Measurements from ENCODE around the gene ZBTB20. TPM values are rescaled to one million over a fixed set of nuclear protein-coding genes. Genes with fewer than 3 reads are reported as not detected.

ZBTB20 gene
- polyA plus RNA-seq, 1 of the 3 experiments (the other 2 are of a cell fraction) = 0.43 TPM

GRCh38 chr3:114362815-114363214 is 784.3 kb downstream of the ZBTB20 start:
- 0 out of 4 replicates have a peak overlapping the region, but pooled peaks of 1 of the 2 experiments have one; percentile 58 for H3K27ac ChIP-seq (ENCODE audit: low read depth in 2 of 2, low read length in 1 of 2)
- H3K36me3 ChIP-seq (replicated peaks in 1 of 2; ENCODE audit: control insufficient read depth in 1 of 2, insufficient read depth in 2 of 2, low read length in 1 of 2) = no peaks in the 10 kb centered on the region
- no peaks in the 10 kb centered on the region for H3K79me2 ChIP-seq (ENCODE audit: insufficient read depth)
- 76% methylated on average over 1 of the region's 1 CpG for WGBS (ENCODE audit: low lambda C conversion rate)
- H3K9me3 ChIP-seq = no peaks in the 10 kb centered on the region
- TF ChIP-seq RAD21 (IDR thresholded peaks at IDR 0.05; ENCODE audit: low read length) (peak; percentile 68), CTCF (IDR thresholded peaks at IDR 0.05) (peak; percentile 66), USF2 (IDR thresholded peaks at IDR 0.05; ENCODE audit: borderline replicate concordance, low read depth, low read length) (no peak), SMC3 (IDR thresholded peaks at IDR 0.05; ENCODE audit: low read depth, low read length) (peak; percentile 34; the same call in 1 of the 2 replicates)
- peaks cover 10% of the 10 kb centered on the region for H3F3A ChIP-seq (replicated peaks; ENCODE audit: insufficient read depth)
- DNase-seq = peak; percentile 31
- H3K9me2 ChIP-seq = no peaks in the 10 kb centered on the region
- H3K4me2 ChIP-seq = no peak overlapping the region
- H3K4me3 ChIP-seq (ENCODE audit: low read depth in 2 of 2, low read length in 1 of 2) = no peak overlapping the region
- ChIA-PET CTCF (interaction anchor here (0.6 to 4.9 kb wide), 25 partner anchors 11 to 1470 kb away, joined by 3 to 37 read pairs (median 4); no protein-coding TSS in a partner anchor), POLR2A (no interaction called here)
- H3K27me3 ChIP-seq (ENCODE audit: insufficient read depth) = no peaks in the 10 kb centered on the region
- H4K20me1 ChIP-seq (ENCODE audit: insufficient read depth) = 0 out of 2 replicates have a peak, but pooled peaks cover 4% of the 10 kb centered on the region
- H3K4me1 ChIP-seq (ENCODE audit: control insufficient read depth in 1 of 2, insufficient read depth in 2 of 2, low read depth in 1 of 2, low read length in 1 of 2) = peaks cover 0 to 11% of the 10 kb centered on the region in 2 experiments; a peak in 1 of 4 replicates
- no peak overlapping the region for H2AFZ ChIP-seq (ENCODE audit: low read depth)
- no peak overlapping the region for H3K9ac ChIP-seq

- no peak for DNase-seq
- ChIA-PET POLR2A (no interaction called here), CTCF (interaction anchor here (1.6 kb wide), 1 partner anchor 86 kb away, joined by 4 read pairs; no protein-coding TSS in a partner anchor)
- no peak overlapping the region for H3K4me2 ChIP-seq
- no peaks in the 10 kb centered on the region for H3K9me2 ChIP-seq
- no peaks in the 10 kb centered on the region for H3K36me3 ChIP-seq (replicated peaks in 1 of 2; ENCODE audit: control insufficient read depth in 1 of 2, insufficient read depth in 2 of 2, low read length in 1 of 2)
- H3K4me1 ChIP-seq (ENCODE audit: control insufficient read depth in 1 of 2, insufficient read depth in 2 of 2, low read depth in 1 of 2, low read length in 1 of 2) = peaks cover 0 to 11% of the 10 kb centered on the region in 2 experiments; a peak in 1 of 4 replicates
- H3K79me2 ChIP-seq (ENCODE audit: insufficient read depth) = no peaks in the 10 kb centered on the region
- H3K27me3 ChIP-seq (ENCODE audit: insufficient read depth) = no peaks in the 10 kb centered on the region
- H3K9me3 ChIP-seq = no peaks in the 10 kb centered on the region
- H3K4me3 ChIP-seq (ENCODE audit: low read depth in 2 of 2, low read length in 1 of 2) = no peak overlapping the region
- peaks cover 10% of the 10 kb centered on the region for H3F3A ChIP-seq (replicated peaks; ENCODE audit: insufficient read depth)
- TF ChIP-seq RCOR1 (IDR thresholded peaks at IDR 0.05; ENCODE audit: low read length) (no peak), GATA2 (CRISPR knock-in tag; IDR thresholded peaks at IDR 0.05) (no peak), NFIC (IDR thresholded peaks at IDR 0.05; ENCODE audit: borderline replicate concordance) (no peak), NRF1 (IDR thresholded peaks at IDR 0.05; ENCODE audit: low read depth, low read length) (no peak), ELF1 (IDR thresholded peaks at IDR 0.05) (no peak), RXRA (IDR thresholded peaks at IDR 0.05; ENCODE audit: borderline replicate concordance, low read depth) (no peak), YY1 (IDR thresholded peaks at IDR 0.05; ENCODE audit: low read depth) (no peak), MAX (IDR thresholded peaks at IDR 0.05; ENCODE audit: low read depth) (no peak), TAF1 (IDR thresholded peaks at IDR 0.05; ENCODE audit: borderline replicate concordance, low read depth, low read length) (no peak), USF1 (IDR thresholded peaks at IDR 0.05; ENCODE audit: borderline replicate concordance, low read depth) (no peak), IRF3 (IDR thresholded peaks at IDR 0.05; ENCODE audit: low read depth, low read length) (no peak), PBX3 (IDR thresholded peaks at IDR 0.05) (no peak), USF2 (IDR thresholded peaks at IDR 0.05; ENCODE audit: borderline replicate concordance, low read depth, low read length) (no peak), CHD2 (IDR thresholded peaks at IDR 0.05; ENCODE audit: low read length, partially characterized antibody) (no peak), MEF2A (IDR thresholded peaks at IDR 0.05; ENCODE audit: borderline replicate concordance, low read depth) (no peak), JUND (IDR thresholded peaks at IDR 0.05) (no peak)
- no peak overlapping the region for H3K27ac ChIP-seq (ENCODE audit: low read depth in 2 of 2, low read length in 1 of 2)
- H2AFZ ChIP-seq (ENCODE audit: low read depth) = no peak overlapping the region
- no peak overlapping the region for H3K9ac ChIP-seq
- 0 out of 2 replicates have a peak, but pooled peaks cover 4% of the 10 kb centered on the region for H4K20me1 ChIP-seq (ENCODE audit: insufficient read depth)
Measured at GRCh38 chr3:114361391-114361790, 785.7 kb downstream of the ZBTB20 start.

Measured in SK-N-SH (cell line).